Measurements from ENCODE around the gene STK10.

The STK10 gene

DNA sequence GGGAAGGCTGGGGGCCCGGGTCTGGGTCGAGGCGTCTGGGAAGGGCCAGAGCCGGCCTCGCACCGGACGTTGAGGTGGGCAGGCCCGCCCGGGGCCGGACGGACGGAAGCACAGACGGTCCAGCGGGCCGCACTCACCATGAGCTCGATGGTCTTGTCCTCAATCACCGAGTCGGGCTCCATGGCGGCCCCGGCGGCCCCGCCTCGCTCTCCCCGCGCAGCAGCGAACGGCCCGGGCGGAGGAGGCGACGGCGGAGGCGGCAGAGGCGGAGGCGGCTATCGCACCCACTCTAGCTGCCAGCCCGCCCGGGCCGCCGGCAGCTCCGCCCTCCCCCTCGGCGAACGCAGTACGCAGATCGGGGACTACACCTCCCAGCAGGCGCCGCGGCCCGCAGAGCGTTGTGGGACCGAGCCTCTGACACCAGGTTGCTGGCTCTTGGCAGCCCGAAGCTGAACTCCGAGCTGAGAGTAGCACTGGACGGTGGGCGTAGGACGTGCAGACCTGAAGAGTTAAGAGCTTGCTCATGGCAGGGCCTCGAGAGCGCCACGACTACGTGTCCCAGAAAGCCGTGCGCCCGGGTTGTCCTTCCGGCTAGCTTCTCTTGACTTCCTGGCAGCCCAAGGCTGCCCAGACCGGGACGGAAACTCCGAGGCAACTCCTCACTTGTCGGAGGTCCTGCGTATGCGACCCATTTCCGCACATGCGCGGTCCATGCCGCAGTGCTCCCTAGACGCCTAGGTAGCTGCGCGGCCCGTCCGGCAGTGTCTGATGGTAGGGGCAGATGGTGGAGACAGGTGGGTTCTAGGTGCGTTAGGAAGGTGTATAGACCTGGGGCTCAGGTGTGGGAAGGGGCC lies 181.5 kb downstream of the STK10 start, which contains the start of gene FBXW11:
TSS of gene FBXW11 (minus strand) at position 318 of the 854 bp plus-strand sequence. CDS start at position 182, 136 bp downstream.
- DNase-seq (peak; percentile 95), ATAC-seq (ENCODE audit: insufficient read depth, low read depth) (peak; percentile 90)
- no peaks in the 10 kb centered on the region for H3K27me3 ChIP-seq (ENCODE audit: insufficient read depth, low read length, poor library complexity)
- H4K20me1 ChIP-seq (ENCODE audit: insufficient read depth, low read length), result peaks cover 27% of the 10 kb centered on the region; the same call in 1 of the 2 replicates
- peak within 1 kb of the TSS; percentile 96 for H2AFZ ChIP-seq (ENCODE audit: low read depth, low read length)
- H3K36me3 ChIP-seq (ENCODE audit: insufficient read depth, low read length), result no peaks in the 10 kb centered on the region
- peaks cover 25% of the 10 kb centered on the region for H3K4me1 ChIP-seq (ENCODE audit: insufficient read depth, low read length)
- TF ChIP-seq EZH2 (IDR thresholded peaks at IDR 0.05; ENCODE audit: borderline replicate concordance, low read depth, low read length, severe bottlenecking), result no peak
- TF ChIP-seq, protein P1, sequence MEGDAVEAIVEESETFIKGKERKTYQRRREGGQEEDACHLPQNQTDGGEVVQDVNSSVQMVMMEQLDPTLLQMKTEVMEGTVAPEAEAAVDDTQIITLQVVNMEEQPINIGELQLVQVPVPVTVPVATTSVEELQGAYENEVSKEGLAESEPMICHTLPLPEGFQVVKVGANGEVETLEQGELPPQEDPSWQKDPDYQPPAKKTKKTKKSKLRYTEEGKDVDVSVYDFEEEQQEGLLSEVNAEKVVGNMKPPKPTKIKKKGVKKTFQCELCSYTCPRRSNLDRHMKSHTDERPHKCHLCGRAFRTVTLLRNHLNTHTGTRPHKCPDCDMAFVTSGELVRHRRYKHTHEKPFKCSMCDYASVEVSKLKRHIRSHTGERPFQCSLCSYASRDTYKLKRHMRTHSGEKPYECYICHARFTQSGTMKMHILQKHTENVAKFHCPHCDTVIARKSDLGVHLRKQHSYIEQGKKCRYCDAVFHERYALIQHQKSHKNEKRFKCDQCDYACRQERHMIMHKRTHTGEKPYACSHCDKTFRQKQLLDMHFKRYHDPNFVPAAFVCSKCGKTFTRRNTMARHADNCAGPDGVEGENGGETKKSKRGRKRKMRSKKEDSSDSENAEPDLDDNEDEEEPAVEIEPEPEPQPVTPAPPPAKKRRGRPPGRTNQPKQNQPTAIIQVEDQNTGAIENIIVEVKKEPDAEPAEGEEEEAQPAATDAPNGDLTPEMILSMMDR (IDR thresholded peaks at IDR 0.05; ENCODE audit: borderline replicate concordance, extremely low read depth, low read length, poor library complexity, severe bottlenecking), result no peak
- H3K27ac ChIP-seq (ENCODE audit: low read length), result peak within 1 kb of the TSS; percentile 89
- H3K9ac ChIP-seq (ENCODE audit: low read depth, low read length), result peak within 1 kb of the TSS; percentile 64
- no peaks in the 10 kb centered on the region for H3K9me3 ChIP-seq (ENCODE audit: insufficient read depth, low read length, severe bottlenecking)
- H3K4me3 ChIP-seq (ENCODE audit: low read depth in 1 of 2, low read length in 2 of 2), result peak within 1 kb of the TSS; percentile 80 to 86
- H3K79me2 ChIP-seq (ENCODE audit: insufficient read depth, low read length), result peaks cover 56% of the 10 kb centered on the region
- H3K4me2 ChIP-seq (ENCODE audit: insufficient read depth, low read length), result peak within 1 kb of the TSS; percentile 67

DNA sequence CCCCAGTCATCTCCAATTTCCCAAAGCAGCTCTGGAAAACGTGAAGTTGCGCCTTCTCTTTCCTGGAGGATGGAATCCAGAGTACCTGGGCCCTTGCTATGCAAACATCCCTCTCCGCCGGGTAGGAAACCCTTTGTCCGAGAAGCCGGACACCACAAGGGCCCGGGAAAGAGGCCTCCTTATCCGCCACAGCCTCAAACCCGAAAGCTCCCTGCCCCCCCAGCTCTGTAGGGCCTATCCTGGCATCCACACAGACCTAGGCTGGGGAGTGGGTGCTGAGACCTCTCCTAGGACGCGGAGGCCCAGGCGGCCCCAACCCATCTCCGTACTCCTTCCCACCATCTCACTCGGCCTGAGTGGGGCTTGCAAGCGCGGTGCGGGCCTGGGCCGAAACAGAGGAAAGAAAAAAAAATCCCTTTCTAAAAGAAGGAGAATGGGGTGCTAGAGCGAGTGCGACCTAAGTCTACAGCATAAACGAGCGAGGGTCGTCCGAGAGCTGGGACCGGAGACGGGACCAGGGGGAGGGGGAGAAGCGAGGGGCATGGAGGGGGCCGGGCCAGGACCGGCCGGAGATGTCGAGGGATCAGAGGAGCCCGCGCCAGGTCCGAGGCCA lies 182.2 kb downstream of the STK10 start:
- peak overlapping the region; percentile 96 for H2AFZ ChIP-seq (ENCODE audit: low read depth, low read length)
- H4K20me1 ChIP-seq (ENCODE audit: insufficient read depth, low read length), result peaks cover 34% of the 10 kb centered on the region; the same call in 1 of the 2 replicates
- no peaks in the 10 kb centered on the region for H3K36me3 ChIP-seq (ENCODE audit: insufficient read depth, low read length)
- peak; percentile 34 for DNase-seq
- peak overlapping the region; percentile 89 for H3K27ac ChIP-seq (ENCODE audit: low read length)
- no peak for TF ChIP-seq EZH2 (IDR thresholded peaks at IDR 0.05; ENCODE audit: borderline replicate concordance, low read depth, low read length, severe bottlenecking)
- TF ChIP-seq, protein P1 (IDR thresholded peaks at IDR 0.05; ENCODE audit: borderline replicate concordance, extremely low read depth, low read length, poor library complexity, severe bottlenecking), result no peak
- no peaks in the 10 kb centered on the region for H3K27me3 ChIP-seq (ENCODE audit: insufficient read depth, low read length, poor library complexity)
- H3K9me3 ChIP-seq (ENCODE audit: insufficient read depth, low read length, severe bottlenecking), result no peaks in the 10 kb centered on the region
- H3K4me2 ChIP-seq (ENCODE audit: insufficient read depth, low read length), result peak overlapping the region; percentile 67
- ATAC-seq (ENCODE audit: insufficient read depth, low read depth), result peak; percentile 19
- peaks cover 63% of the 10 kb centered on the region for H3K79me2 ChIP-seq (ENCODE audit: insufficient read depth, low read length)
- peak overlapping the region; percentile 80 to 86 for H3K4me3 ChIP-seq (ENCODE audit: low read depth in 1 of 2, low read length in 2 of 2)
- peaks cover 25% of the 10 kb centered on the region for H3K4me1 ChIP-seq (ENCODE audit: insufficient read depth, low read length)
- peak overlapping the region; percentile 64 for H3K9ac ChIP-seq (ENCODE audit: low read depth, low read length)

DNA sequence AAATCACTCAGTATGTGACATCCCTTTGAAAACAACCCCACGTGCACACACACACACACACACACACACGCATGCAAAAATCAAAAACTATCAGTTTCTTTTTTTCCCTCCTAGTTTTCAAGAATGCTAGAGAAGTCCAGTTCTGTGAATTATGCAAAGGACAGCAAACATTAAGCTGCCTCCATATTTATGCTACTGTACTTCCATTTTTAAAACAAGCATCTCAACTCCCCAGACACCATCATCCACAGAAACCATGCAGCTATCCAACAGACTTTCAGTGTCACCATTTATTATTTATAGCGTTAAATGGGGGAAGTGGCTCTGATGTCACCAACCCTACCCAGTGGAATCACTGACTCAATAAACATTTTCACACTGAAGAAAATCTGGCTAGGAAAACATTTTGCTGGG lies 183.2 kb downstream of the STK10 start:
- H3K36me3 ChIP-seq (ENCODE audit: insufficient read depth, low read length), result no peaks in the 10 kb centered on the region
- H3K27me3 ChIP-seq (ENCODE audit: insufficient read depth, low read length, poor library complexity), result no peaks in the 10 kb centered on the region
- H3K4me2 ChIP-seq (ENCODE audit: insufficient read depth, low read length), result peak overlapping the region; percentile 67
- H3K9me3 ChIP-seq (ENCODE audit: insufficient read depth, low read length, severe bottlenecking), result no peaks in the 10 kb centered on the region
- H4K20me1 ChIP-seq (ENCODE audit: insufficient read depth, low read length), result peaks cover 43% of the 10 kb centered on the region
- DNase-seq (no peak), ATAC-seq (ENCODE audit: insufficient read depth, low read depth) (no peak)
- H3K4me3 ChIP-seq (ENCODE audit: low read depth in 1 of 2, low read length in 2 of 2), result peak overlapping the region; percentile 80 to 86; a peak in 3 of 4 replicates
- no peak for TF ChIP-seq EZH2 (IDR thresholded peaks at IDR 0.05; ENCODE audit: borderline replicate concordance, low read depth, low read length, severe bottlenecking)
- TF ChIP-seq, protein P1 (IDR thresholded peaks at IDR 0.05; ENCODE audit: borderline replicate concordance, extremely low read depth, low read length, poor library complexity, severe bottlenecking), result no peak
- peak overlapping the region; percentile 64 for H3K9ac ChIP-seq (ENCODE audit: low read depth, low read length)
- H2AFZ ChIP-seq (ENCODE audit: low read depth, low read length), result no peak overlapping the region
- peaks cover 73% of the 10 kb centered on the region for H3K79me2 ChIP-seq (ENCODE audit: insufficient read depth, low read length)
- peaks cover 25% of the 10 kb centered on the region for H3K4me1 ChIP-seq (ENCODE audit: insufficient read depth, low read length)
- H3K27ac ChIP-seq (ENCODE audit: low read length), result peak overlapping the region; percentile 10; the same call in 1 of the 2 replicates
